Smooth muscle cell (in vitro differentiated cells): ENCODE results near the gene ZBTB40. TPM values are rescaled to one million over a fixed set of nuclear protein-coding genes. Genes with fewer than 3 reads are reported as not detected.

Experiments
- DNase-seq: peaks from one replicate; lab custom pipeline; 2025; ENCODE audit not compliant: unreplicated experiment; lab: John Stamatoyannopoulos, UW
- H2AFZ ChIP-seq: fragments of 200-600 bp; sonication (generic); 2 replicates; pipeline ENCODE4 v1.6.0; 2016; ENCODE audit warnings: antibody characterized with exemption, low read depth, mild to moderate bottlenecking
- H3F3A ChIP-seq: fragments of 200-600 bp; sonication (generic); 2 replicates; pipeline ENCODE4 v1.6.0; 2017; ENCODE audit warnings: antibody characterized with exemption, low read depth
- H3K27ac ChIP-seq: fragments of 200-600 bp; sonication (generic); 2 replicates; pipeline ENCODE4 v1.5.1; 2016; ENCODE audit warnings: low read depth, mild to moderate bottlenecking
- H3K27me3 ChIP-seq: fragments of 200-600 bp; sonication (generic); 2 replicates; pipeline ENCODE4 v1.6.1; 2016; ENCODE audit warnings: low read depth, mild to moderate bottlenecking
- H3K36me3 ChIP-seq: fragments of 200-600 bp; sonication (generic); 2 replicates; pipeline ENCODE4 v1.5.1; 2016; ENCODE audit warnings: low read depth
- H3K4me1 ChIP-seq: fragments of 200-600 bp; sonication (generic); 2 replicates; pipeline ENCODE4 v1.5.1; 2016; ENCODE audit warnings: low read depth
- H3K4me2 ChIP-seq: fragments of 200-600 bp; sonication (generic); 2 replicates; pipeline ENCODE4 v1.6.0; 2016; ENCODE audit warnings: mild to moderate bottlenecking
- H3K4me3 ChIP-seq: fragments of 200-600 bp; sonication (generic); 2 replicates; pipeline ENCODE4 v1.5.1; 2016; ENCODE audit warnings: mild to moderate bottlenecking
- H3K79me2 ChIP-seq: fragments of 200-600 bp; sonication (generic); 2 replicates; pipeline ENCODE4 v1.6.0; 2016; ENCODE audit warnings: low read depth, mild to moderate bottlenecking
- H3K9ac ChIP-seq: fragments of 200-600 bp; sonication (generic); 2 replicates; pipeline ENCODE4 v1.6.0; 2016; ENCODE audit warnings: low read depth
- H3K9me3 ChIP-seq: fragments of 200-600 bp; sonication (generic); replicated peaks from 2 replicates; pipeline ENCODE4 v1.5.1; 2016; ENCODE audit warnings: low read depth
- H4K20me1 ChIP-seq: fragments of 200-600 bp; sonication (generic); 2 replicates; pipeline ENCODE4 v1.6.0; 2016; ENCODE audit warnings: low read depth
- CTCF ChIP-seq: fragments of 200-600 bp; sonication (generic); IDR thresholded peaks from 2 replicates; pipeline ENCODE4 v1.5.1; 2017; ENCODE audit warnings: borderline replicate concordance, mild to moderate bottlenecking, antibody characterized with exemption; ENCODE audit not compliant: insufficient read depth, poor library complexity, severe bottlenecking
- WGBS: methylation state at CpG from one replicate; pipeline ENCODE4 v1.1.7; 2016; ENCODE audit warnings: low lambda C conversion rate; 5-methylcytosine and 5-hydroxymethylcytosine counted together
- polyA plus RNA-seq: library from polyadenylated mRNA; unstranded; fragments of >200 nt; fragmentation: Nextera tagmentation; extraction: Ambion mirVana; gene quantifications from 2 replicates; pipeline ENCODE4 v1.2.1, GENCODE V29; 2016
- total RNA-seq: library from RNA; depleted of rRNA; stranded (reverse); fragments of >200 nt; gene quantifications from 2 replicates; pipeline ENCODE4 v1.2.3, GENCODE V29; 2014

ZBTB40 gene
- total and polyA plus RNA-seq, 2 experiments from 2014 or later = 4.1 to 14.6 TPM

GRCh38 chr1:22500471-22500870 is 48.8 kb downstream of the ZBTB40 start:
- DNase-seq = no peak
- no peak overlapping the region for H3K4me3 ChIP-seq
- no peak for TF ChIP-seq CTCF
- no peak overlapping the region for H2AFZ ChIP-seq
- H3K4me1 ChIP-seq = no peaks in the 10 kb centered on the region
- H3K27me3 ChIP-seq = no peaks in the 10 kb centered on the region
- no peaks in the 10 kb centered on the region for H3F3A ChIP-seq
- H3K4me2 ChIP-seq = no peak overlapping the region
- WGBS = 48% methylated on average over 6 of the region's 6 CpGs
- H3K79me2 ChIP-seq = no peaks in the 10 kb centered on the region
- H3K36me3 ChIP-seq = no peaks in the 10 kb centered on the region
- H4K20me1 ChIP-seq = peaks cover 74% of the 10 kb centered on the region
- H3K27ac ChIP-seq = no peak overlapping the region
- no peaks in the 10 kb centered on the region for H3K9me3 ChIP-seq
- no peak overlapping the region for H3K9ac ChIP-seq

- no peak for TF ChIP-seq CTCF
- Histone ChIP-seq H3K4me3 (no peak overlapping the region), H3K4me2 (no peak overlapping the region), H3K36me3 (peaks cover 12% of the 10 kb centered on the region), H3K27me3 (no peaks in the 10 kb centered on the region), H3K9me3 (no peaks in the 10 kb centered on the region), H3K4me1 (no peaks in the 10 kb centered on the region), H3K27ac (no peak overlapping the region), H2AFZ (no peak overlapping the region), H3K79me2 (no peaks in the 10 kb centered on the region), H4K20me1 (peaks cover 58% of the 10 kb centered on the region), H3K9ac (no peak overlapping the region), H3F3A (no peaks in the 10 kb centered on the region)
- WGBS = 97% methylated on average over 1 of the region's 1 CpG
- no peak for DNase-seq
These were observed 50.6 kb downstream of the ZBTB40 start for GRCh38 chr1:22502202-22502601.

- no peak overlapping the region for H3K9ac ChIP-seq
- no peak overlapping the region for H2AFZ ChIP-seq
- 74% methylated on average over 2 of the region's 2 CpGs for WGBS
These were observed 52.2 kb downstream of the ZBTB40 start for GRCh38 chr1:22503721-22504410.

More at GRCh38 chr1:22503721-22504410, 52.2 kb downstream of the ZBTB40 start:
- peaks cover 18% of the 10 kb centered on the region for H3K36me3 ChIP-seq
- no peak for TF ChIP-seq CTCF
- H3K27ac ChIP-seq = no peak overlapping the region
- no peak overlapping the region for H3K4me3 ChIP-seq
- no peak for DNase-seq
- H3F3A ChIP-seq = no peaks in the 10 kb centered on the region
- H3K27me3 ChIP-seq = no peaks in the 10 kb centered on the region
- no peaks in the 10 kb centered on the region for H3K4me1 ChIP-seq
- no peaks in the 10 kb centered on the region for H3K9me3 ChIP-seq
- no peaks in the 10 kb centered on the region for H3K79me2 ChIP-seq
- no peak overlapping the region for H3K4me2 ChIP-seq
- peaks cover 41% of the 10 kb centered on the region for H4K20me1 ChIP-seq
